HG03064 (cell line): ENCODE data around the gene ABCC2.
"Not testable (repeated sequence)": the region's sequence is repeated elsewhere in the genome, so short reads cannot be mapped to it uniquely, and the experiment has no call there.

ENCODE experiments used
- ATAC-seq: cut with Tn5 transposase; IDR thresholded peaks from one replicate; pipeline ENCODE4 v1.9.1; 2021; ENCODE audit warnings: low read depth; ENCODE audit not compliant: unreplicated experiment

ABCC2 gene

DNA sequence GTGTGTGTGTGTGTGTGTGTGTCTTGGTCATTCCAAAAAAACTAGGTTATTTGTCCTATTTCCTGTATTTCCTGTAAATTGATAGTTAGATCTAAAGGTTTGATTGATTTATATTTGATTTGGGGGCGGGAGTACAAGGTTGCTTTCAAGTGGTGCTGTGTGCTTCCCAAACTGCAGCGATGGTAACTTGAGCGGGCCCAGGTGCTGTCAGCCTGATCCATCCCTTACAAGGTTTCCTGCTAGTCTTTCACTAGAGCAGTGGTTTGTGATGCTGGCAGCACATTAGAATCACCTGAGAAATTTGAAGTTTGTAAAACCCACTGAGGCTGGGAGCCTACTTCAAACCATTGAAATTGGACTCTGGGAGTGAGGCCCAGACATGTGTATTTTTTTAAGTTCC, 23.7 kb downstream of the ABCC2 start:
- ATAC-seq: no peak

DNA sequence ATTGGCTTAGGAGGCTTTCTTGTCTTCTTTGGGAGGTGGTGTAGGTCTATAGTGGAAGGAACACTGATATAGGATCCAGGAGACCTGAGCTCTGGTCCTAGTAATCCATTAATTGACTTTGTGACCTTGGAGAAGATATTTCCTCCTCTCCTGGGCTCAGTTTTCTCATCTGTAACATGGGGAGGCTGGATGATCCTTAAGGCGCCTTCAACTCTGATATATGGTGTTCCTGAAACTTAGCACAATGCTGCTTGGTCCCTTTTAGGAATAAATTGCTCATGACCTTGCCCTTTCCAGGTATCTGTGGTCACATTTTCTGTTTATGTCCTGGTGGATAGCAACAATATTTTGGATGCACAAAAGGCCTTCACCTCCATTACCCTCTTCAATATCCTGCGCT, 25.3 kb downstream of the ABCC2 start:
- no peak for ATAC-seq

DNA sequence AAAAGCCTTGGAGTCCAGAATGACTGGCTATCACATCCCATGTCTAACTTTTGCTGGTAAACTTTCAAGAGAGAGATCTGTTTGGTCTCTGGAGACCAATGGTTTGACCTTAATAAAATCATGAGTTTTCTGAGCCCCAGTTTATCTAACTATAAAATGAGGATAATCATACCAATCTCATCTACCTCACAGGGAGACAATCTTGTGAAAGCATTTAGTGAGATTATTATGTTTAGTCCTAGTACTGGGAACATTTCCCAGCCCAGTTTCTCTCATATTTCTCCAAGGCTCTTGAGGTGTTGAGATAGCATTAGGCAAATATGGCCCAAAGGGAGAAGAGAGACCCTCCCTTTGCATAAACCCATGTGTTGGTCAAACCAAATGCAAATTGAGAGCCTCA, 25.8 kb downstream of the ABCC2 start:
- ATAC-seq: no peak

DNA sequence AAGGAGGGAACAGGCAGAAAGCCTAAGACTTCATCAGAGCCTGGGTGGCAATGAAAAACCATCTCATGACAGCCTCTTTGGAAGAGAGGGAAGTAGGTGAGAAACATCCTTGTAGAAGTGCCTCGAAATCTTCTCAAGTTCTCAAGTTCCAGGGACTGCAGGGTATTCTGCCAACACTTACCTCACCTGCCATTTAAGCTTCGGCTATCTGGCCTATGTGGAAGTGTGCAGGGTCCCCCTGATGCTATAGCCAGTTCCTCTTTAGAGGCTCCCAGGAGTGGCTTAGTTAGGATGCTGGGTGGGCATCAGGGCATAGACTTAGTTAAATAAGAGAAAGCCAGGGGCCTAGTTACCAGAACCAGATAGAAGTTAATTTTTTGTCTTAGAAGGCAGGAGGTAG, 27.0 kb downstream of the ABCC2 start:
- no peak for ATAC-seq

DNA sequence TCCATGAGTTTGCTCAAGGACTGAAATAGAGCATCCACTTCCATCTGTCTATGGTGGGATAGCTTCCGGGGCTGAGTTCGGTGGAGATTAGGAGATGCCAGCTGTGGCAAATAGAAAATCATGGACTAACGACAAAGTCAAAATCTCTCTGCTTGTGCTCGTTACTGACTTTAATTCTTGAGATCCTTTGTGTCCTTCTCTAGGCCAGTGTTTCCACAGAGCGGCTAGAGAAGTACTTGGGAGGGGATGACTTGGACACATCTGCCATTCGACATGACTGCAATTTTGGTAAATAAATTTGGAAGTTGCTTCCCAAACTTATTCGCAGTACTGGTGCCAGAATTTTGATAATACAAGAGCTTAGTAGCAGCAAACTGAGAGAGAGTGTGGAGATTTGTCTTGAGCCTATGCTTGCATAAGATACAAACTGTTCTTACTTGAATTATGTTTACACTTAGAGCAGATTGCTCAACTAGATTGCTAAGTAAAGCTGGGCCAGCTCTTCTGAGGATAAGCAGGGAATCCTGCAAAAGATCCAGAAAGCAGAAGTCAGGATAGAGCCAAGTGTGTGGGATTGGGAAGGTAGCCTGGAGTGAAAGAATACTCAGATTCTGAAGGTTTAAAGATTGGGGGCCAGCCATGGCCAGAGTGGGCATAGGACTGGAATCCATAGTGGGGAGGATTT, 27.6 kb downstream of the ABCC2 start:
- ATAC-seq: no peak

DNA sequence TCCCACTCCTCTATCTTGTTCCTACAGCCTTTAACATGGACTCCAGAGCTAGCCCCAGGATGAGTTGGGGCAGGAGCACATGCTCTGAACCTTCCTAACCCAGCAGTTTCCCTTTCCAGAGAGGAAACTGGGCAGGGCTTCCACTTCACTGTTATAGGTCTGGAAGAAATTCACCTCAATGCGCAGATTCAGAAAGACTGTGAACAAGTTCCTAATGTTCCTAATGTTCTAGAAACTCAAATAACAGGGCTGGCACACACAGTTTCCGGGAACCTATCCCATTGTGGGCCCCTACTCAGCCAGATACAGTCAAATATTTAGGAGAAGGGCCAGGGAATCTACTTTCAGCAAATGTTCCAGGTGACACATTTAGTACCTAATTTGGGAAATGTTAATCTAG, 29.7 kb downstream of the ABCC2 start:
- no peak for ATAC-seq

DNA sequence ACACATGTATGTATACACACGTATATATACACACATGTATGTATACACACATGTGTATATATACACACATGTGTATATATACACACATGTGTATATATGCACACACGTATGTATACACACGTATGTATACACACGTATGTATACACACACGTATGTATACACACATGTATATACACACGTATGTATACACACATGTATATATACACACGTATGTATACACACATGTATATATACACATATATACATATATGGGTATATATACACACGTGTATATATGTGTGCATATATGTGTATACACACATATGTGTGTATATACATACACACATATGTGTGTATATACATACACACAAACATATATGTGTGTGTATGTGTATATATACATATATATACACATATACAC, 31.7 kb downstream of the ABCC2 start:
- ATAC-seq: no peak

DNA sequence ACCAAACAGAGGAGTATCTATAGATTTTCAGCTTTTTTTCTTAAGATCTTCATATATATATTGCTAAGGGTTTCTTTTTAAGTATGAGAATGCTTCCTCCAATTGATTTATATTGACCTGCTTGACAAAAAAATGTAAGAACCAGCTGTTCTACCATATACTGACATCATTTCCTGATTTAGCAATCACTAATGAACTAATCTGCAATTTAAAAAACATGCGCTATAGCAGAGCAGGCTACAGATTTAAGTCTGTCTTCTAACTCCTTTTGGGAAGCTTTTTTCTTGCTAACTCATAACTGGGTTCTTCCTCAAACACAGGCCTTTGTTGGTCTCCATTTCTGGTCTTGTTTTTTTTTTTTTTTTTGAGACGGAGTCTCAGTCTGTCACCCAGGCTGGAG, 33.2 kb downstream of the ABCC2 start:
- no peak for ATAC-seq

DNA sequence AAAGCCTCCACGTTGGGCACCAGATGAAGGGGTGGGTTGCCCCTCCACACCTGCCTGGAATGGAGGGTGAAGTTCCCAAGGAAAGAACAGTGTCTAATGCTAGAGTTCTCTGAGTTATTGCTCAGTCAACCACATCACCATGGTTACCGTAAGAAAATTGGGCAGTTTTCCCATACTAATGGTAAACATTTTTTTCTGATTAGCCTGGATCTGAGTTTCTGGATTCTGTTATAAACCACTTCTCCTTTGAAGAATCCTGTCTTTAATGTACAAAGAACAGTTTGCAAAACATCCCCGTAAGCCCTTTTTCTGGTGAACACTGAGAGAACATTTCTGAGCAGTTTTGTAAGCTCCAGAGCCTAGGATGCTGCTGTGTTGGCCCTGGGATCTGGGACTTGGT, 45.5 kb downstream of the ABCC2 start:
- ATAC-seq: no peak

DNA sequence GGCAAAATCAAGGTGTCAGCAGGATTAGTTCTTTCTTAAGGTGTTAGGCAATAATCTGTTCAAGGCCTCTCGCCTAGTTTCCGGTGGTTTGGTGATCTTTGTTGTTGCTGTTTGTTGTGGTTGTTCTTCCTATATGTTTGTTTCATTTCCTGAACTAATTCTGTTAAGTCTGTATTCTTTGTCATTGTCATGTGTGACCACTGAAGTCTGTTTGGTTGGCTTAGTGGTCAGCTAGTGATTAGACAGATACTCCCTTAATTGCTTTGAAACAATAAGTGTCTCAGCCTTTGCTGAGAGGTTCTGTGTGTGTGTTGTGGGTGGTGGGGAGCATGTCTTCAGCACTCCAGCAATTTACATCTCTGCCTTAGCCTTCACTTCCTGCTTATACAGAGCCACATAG, 46.0 kb downstream of the ABCC2 start:
- no peak for ATAC-seq

DNA sequence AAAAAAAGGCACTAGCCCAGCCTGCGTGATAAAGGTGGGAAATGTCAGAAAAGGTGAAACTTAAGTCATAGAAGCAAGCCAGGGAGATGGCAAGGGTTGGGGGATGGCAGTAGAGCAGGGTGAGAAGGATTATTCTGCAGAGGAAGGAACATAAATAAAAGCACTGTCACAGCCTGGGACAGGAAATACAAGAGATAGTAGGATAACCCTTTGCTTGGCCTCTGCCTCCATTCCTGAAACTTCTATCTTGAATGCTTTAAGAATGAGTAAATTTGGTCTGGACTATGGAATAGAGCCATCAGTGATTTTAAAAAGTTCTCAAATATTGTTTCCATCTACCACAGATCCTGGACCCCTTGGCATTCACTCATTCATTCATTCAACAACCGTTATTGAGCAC, 50.0 kb downstream of the ABCC2 start:
- ATAC-seq: no peak

DNA sequence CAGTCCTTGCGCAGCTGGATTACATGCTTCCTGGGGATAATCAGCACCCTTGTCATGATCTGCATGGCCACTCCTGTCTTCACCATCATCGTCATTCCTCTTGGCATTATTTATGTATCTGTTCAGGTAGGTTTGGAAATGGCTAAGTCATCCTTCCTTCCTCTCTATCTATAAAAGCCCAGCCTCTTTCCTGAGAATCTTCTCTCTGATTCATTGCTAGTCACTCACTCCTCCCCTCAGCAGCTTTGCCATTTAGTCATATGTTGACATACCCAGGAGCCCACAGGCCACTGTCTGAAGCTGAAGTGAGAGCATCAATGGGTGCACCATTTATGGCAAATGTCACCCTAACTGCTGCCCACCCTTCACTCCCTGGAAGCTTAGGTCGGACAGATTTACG, 52.0 kb downstream of the ABCC2 start:
- ATAC-seq: no peak

DNA sequence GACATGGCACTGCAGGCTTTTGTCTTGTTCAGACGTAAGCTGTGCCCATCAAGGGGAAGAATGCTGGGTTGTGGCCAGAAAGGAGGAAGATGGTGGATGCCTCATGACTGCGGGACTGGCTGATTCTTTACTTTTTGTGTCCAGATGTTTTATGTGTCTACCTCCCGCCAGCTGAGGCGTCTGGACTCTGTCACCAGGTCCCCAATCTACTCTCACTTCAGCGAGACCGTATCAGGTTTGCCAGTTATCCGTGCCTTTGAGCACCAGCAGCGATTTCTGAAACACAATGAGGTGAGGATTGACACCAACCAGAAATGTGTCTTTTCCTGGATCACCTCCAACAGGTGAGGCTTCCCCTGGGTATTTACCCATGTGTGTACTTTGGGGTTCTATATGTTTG, 53.5 kb downstream of the ABCC2 start:
- no peak for ATAC-seq

DNA sequence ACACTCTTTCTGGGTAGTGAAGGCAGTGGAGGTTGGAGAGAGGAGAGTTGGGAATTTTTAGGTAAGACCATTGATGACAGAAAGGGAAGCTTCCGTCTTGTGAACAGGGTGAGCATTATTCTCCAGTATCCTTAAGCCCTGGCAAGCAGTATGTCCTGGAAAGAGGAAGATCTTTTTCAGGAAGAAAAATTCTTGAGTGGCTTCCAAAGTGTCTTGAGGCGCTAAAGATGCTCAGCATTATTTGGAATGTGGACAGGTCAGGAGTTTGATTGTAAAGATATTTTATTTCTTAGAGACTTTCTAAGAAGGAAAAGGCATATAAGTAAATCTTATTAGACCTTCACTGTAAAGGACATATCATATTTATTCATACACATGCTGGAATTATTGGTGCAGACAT, 54.3 kb downstream of the ABCC2 start:
- no peak for ATAC-seq

DNA sequence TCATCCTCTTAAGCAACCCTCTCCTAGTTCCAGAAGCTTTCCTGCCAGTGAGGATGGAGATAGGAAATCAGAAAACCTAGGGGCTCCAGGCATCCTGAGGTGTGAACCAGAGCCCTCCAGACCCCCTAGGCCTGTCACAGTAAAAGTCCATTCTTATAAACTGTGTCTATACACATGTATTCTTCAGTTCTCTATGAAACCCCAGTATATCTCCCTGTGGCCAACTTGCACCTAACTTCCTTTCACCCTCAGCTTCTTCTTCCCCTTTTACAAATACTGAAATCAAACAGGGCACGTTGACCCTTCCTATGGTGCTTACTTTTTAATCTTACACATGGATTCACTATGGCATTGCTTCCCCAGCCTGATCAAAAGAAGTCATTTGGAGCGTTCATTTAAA, 58.4 kb downstream of the ABCC2 start:
- not testable (repeated sequence) for ATAC-seq

DNA sequence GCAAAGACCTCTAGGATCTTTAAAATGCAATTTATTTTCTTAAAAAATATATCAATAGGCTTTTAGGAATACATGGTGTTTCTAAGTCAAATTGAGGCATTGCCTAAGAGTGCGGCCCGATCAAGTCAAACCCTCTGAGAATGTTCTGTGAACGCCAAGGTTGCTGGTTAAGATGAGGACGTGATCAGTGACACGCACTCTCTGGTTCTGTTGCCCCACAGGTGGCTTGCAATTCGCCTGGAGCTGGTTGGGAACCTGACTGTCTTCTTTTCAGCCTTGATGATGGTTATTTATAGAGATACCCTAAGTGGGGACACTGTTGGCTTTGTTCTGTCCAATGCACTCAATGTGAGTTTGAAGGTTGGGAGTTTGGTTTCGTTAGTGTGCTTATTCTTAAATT, 59.3 kb downstream of the ABCC2 start:
- no peak for ATAC-seq

DNA sequence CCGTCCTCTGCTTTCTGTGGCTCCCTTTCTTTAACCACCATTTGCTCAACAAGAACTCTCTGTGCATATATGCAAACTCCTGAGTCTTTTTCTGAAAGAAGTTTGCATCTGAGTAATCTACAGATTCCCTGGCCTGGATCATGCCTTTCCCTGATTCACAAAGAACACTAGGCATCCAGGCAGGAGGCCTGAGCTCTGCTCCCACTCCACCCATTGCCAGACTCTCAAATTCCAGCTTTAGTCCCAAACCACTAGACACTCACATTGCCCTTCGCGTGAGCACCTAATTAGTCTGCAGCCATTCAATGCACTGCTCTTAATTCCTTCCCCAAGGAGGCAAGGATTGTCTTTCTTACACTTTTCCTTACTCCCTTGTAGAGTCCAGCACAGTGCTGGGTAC, 60.9 kb downstream of the ABCC2 start:
- ATAC-seq: no peak

DNA sequence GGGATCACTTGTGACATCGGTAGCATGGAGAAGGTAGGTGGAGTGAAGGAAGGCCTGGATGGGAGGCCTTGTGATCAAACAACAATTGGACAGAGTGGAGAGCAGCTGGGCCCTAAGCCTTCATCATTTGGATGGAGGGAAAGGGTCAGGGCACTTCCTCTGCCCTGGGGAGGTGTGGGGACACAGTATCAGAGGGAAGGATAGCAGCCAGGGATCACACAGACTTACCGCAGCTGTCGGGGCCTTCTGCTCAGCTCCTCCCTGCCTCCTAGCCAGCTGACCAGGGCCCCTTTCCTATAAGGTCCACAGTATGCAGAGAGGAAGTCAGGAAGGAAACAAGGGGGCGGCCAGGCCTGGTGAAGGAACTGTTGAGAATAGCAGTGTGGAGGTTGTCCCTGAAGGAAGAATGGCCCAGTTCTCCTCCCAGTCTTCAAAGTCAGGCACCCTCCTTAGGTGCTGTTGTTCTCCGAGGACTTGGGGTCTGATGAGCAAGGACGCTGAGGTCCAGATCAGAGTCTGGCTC, 62.1 kb downstream of the ABCC2 start:
- ATAC-seq: no peak

DNA sequence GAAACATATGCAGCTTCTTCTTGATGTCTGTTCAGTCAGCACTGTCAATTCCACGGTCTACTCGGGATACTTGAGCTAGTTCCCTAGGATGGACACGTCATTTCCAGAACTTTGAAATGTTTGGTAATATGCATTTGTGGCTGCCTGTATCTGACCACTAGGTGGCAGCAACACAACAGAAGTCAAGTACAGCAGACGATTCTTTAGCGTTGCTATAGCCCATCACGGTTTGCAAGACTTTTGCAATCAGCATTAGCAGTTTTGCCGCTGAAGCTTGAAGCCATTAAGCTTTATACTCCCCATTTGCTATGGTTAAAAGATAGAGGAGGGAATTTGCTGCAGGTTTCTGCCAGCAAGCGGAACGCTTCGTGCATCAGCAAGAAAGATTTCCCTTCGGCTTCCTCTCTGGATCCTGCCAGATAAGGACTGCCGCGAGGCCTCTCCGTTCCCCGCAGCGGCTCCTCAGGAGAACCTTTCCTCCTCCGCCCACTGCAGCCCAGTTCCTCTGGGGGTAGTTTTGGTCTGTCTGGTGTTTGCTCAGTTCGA, 63.5 kb downstream of the ABCC2 start:
- ATAC-seq: no peak

DNA sequence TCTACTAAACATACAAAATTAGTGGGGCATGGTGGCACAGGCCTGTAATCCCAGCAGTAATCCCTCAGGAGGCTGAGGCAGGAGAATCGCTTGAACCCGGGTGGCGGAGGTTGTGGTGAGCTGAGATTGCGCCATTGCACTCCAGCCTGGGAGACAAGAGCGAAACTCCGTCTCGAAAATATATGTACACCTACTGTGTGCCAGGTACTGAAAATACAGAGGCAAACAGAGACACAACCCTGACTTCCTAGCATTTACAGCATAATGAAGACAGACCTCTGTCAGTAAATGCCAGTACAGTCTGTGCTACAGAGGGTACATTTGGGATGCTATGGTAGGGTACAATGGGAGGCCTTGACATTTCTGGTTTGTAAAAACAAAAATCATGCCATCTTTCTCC, 66.6 kb downstream of the ABCC2 start:
- ATAC-seq: no peak

DNA sequence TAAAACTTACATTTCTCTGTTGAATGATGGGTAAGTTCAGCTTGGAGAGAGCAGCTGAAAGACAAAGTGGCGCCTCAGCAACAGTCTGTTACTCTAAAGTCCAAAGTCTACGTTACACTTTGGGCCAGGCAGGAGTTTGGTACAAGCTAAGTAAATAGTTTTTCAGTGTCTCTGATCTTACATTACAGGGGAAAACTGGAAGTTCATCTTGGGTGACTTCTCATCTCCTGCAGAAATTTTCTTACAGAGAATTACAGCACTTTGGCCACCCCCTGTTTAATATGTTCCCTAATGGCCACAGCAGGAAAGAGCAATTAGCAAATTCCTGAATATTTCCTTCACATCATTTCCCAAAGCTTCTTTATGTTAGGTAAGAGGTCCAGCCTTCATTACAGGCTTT, 67.1 kb downstream of the ABCC2 start:
- ATAC-seq: no peak

DNA sequence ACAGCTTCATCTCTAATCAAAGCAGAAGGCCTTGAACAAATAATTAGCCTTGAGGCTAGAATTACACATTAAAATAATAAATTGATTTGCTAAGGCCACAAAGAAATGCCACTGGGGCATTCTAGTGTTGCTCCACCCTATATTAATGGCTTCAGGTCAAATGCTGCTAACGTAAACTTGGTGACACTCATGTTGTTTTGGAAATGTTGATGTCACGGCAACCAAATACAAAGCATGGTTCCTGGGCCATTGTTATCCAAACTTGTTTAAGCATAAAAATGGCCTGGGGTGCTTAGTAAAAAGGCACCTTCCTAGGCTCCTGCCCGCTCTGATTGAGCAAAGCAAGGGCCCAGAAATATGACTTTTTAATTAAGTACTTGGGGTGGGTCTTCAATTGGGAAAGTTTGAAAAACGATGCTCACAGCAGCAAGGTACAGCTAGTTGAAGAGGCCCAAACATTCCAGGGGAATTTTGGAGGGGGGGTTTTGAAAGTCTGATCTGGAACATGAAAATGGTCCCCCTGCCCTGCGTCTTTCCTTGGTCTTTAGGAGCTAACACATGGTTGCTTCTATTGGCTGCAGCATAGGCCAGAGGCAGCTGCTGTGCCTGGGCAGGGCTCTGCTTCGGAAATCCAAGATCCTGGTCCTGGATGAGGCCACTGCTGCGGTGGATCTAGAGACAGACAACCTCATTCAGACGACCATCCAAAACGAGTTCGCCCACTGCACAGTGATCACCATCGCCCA, 67.8 kb downstream of the ABCC2 start:
- ATAC-seq: no peak
